Loucy (cell line): ENCODE results near the gene SQSTM1.

ENCODE experiments used
- H2AFZ ChIP-seq: fragments of 200-600 bp; sonication (generic); 2 replicates; pipeline ENCODE4 v1.6.0; 2016; ENCODE audit warnings: antibody characterized with exemption, mild to moderate bottlenecking, low read length, moderate library complexity
- H3F3A ChIP-seq: fragments of 200-600 bp; 2 replicates; pipeline ENCODE4 v1.6.0; 2016; ENCODE audit warnings: antibody characterized with exemption, low read depth, mild to moderate bottlenecking
- H3K27me3 ChIP-seq: fragments of 200-600 bp; sonication (generic); 2 replicates; pipeline ENCODE4 v1.6.1; 2014; ENCODE audit warnings: low read length, mild to moderate bottlenecking; ENCODE audit not compliant: insufficient read depth, poor library complexity, severe bottlenecking
- H3K36me3 ChIP-seq: fragments of 200-600 bp; sonication (generic); 2 replicates; pipeline ENCODE4 v1.6.1; 2016; ENCODE audit warnings: low read length; ENCODE audit not compliant: insufficient read depth
- H3K4me1 ChIP-seq: fragments of 200-600 bp; sonication (generic); 2 replicates; pipeline ENCODE4 v1.5.1; 2014; ENCODE audit warnings: low read length, mild to moderate bottlenecking; ENCODE audit not compliant: insufficient read depth, poor library complexity, severe bottlenecking
- H3K4me2 ChIP-seq: fragments of 200-600 bp; sonication (generic); 2 replicates; pipeline ENCODE4 v1.6.0; 2014; ENCODE audit warnings: antibody characterized with exemption, low read length, low read depth, mild to moderate bottlenecking; ENCODE audit not compliant: poor library complexity, severe bottlenecking
- H3K4me3 ChIP-seq: fragments of 200-600 bp; sonication (generic); 2 replicates; pipeline ENCODE4 v1.5.1; 2014; ENCODE audit warnings: low read length, mild to moderate bottlenecking, mixed read lengths; ENCODE audit not compliant: poor library complexity, severe bottlenecking
- H3K79me2 ChIP-seq: fragments of 200-600 bp; sonication (generic); 2 replicates; pipeline ENCODE4 v1.6.1; 2014; ENCODE audit warnings: low read length; ENCODE audit not compliant: insufficient read depth
- H3K9ac ChIP-seq: fragments of 200-600 bp; sonication (generic); 2 replicates; pipeline ENCODE4 v1.6.0; 2014; ENCODE audit warnings: mild to moderate bottlenecking, low read depth, low read length, moderate library complexity; ENCODE audit not compliant: poor library complexity, severe bottlenecking
- H3K9me2 ChIP-seq: fragments of 200-600 bp; sonication (generic); replicated peaks from 2 replicates; pipeline ENCODE4 v1.6.1; 2016; ENCODE audit warnings: low read depth, low read length, mixed read lengths
- H3K9me3 ChIP-seq: fragments of 200-600 bp; sonication (generic); 2 replicates; pipeline ENCODE4 v1.6.1; 2014; ENCODE audit warnings: mild to moderate bottlenecking, antibody characterized with exemption, low read length, low read depth; ENCODE audit not compliant: insufficient read depth
- H4K20me1 ChIP-seq: fragments of 200-600 bp; sonication (generic); 2 replicates; pipeline ENCODE4 v1.6.0; 2014; ENCODE audit warnings: antibody characterized with exemption, low read length, mild to moderate bottlenecking; ENCODE audit not compliant: insufficient read depth, poor library complexity, severe bottlenecking
- EZH2phosphoT487 ChIP-seq: fragments of 200-600 bp; IDR thresholded peaks from 2 replicates; pipeline ENCODE4 v1.6.1; 2018; ENCODE audit warnings: antibody characterized with exemption, mild to moderate bottlenecking, moderate library complexity, borderline replicate concordance
- TF ChIP-seq, protein P1 (sequence below): fragments of 200-600 bp; sonication (generic); conservative IDR thresholded peaks from 2 replicates; pipeline ENCODE4 v1.5.1; 2014; ENCODE audit warnings: mild to moderate bottlenecking, antibody characterized with exemption, low read length

Gene SQSTM1

DNA sequence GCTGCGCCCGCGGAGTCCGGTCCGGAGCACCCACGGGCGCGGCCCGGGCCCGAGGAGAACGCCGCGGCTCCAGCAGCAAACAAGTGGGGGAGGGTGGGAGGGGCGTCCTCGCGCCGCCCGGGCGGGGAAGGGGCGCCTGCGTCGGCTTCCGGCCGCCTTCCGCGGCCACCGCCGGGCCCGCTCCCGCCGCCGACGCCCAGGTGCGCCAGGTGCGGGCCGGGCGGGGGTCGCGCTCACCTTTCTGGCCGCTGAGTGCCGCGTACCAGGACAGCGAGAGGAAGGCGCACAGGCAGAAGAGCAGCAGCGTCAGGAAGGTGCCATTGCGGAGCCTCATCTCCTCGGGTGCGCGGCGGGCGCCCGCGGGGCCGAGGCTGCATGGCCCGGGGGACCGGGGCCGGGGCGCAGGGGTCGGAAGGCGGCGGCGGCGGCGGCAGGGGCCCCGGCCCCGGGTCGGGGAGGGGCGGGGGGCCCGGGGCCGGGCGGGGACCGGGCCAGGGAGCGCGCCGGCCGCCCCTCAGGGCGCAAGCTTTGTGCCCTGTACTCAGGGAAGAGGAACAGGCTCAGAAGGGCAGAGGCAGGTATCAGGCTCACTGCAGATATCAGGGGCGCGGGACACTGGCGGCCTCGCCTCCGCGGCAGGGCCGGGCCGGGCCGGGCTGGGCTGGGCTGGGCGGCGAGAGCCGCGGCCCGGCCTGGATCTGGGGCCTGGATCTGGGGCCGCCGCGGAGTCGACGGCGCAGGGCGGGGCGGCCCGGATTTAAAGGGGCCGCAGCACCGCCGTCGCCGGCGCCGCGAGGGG, 14.3 kb upstream of the SQSTM1 start, which contains the start of gene MGAT4B:
Gene MGAT4B, minus strand, starts transcription at position 617 of the 799 bp plus-strand sequence. Its CDS starts 283 bp downstream, at position 334.
- no peaks in the 10 kb centered on the region for H3K9me3 ChIP-seq
- TF ChIP-seq EZH2phosphoT487: no peak
- TF ChIP-seq, protein P1, sequence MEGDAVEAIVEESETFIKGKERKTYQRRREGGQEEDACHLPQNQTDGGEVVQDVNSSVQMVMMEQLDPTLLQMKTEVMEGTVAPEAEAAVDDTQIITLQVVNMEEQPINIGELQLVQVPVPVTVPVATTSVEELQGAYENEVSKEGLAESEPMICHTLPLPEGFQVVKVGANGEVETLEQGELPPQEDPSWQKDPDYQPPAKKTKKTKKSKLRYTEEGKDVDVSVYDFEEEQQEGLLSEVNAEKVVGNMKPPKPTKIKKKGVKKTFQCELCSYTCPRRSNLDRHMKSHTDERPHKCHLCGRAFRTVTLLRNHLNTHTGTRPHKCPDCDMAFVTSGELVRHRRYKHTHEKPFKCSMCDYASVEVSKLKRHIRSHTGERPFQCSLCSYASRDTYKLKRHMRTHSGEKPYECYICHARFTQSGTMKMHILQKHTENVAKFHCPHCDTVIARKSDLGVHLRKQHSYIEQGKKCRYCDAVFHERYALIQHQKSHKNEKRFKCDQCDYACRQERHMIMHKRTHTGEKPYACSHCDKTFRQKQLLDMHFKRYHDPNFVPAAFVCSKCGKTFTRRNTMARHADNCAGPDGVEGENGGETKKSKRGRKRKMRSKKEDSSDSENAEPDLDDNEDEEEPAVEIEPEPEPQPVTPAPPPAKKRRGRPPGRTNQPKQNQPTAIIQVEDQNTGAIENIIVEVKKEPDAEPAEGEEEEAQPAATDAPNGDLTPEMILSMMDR: no peak
- peaks cover 14% of the 10 kb centered on the region for H3K4me1 ChIP-seq
- no peaks in the 10 kb centered on the region for H3K36me3 ChIP-seq
- no peaks in the 10 kb centered on the region for H3K27me3 ChIP-seq
- no peaks in the 10 kb centered on the region for H3K9me2 ChIP-seq
- H3K4me3 ChIP-seq: peak within 1 kb of the TSS; percentile 73
- H3K79me2 ChIP-seq: peaks cover 18% of the 10 kb centered on the region
- peaks cover 14% of the 10 kb centered on the region for H4K20me1 ChIP-seq
- H3F3A ChIP-seq: no peaks in the 10 kb centered on the region
- H3K4me2 ChIP-seq: peak within 1 kb of the TSS; percentile 85
- H3K9ac ChIP-seq: peak within 1 kb of the TSS; percentile 72
- peak within 1 kb of the TSS; percentile 67; the same call in 1 of the 2 replicates for H2AFZ ChIP-seq

DNA sequence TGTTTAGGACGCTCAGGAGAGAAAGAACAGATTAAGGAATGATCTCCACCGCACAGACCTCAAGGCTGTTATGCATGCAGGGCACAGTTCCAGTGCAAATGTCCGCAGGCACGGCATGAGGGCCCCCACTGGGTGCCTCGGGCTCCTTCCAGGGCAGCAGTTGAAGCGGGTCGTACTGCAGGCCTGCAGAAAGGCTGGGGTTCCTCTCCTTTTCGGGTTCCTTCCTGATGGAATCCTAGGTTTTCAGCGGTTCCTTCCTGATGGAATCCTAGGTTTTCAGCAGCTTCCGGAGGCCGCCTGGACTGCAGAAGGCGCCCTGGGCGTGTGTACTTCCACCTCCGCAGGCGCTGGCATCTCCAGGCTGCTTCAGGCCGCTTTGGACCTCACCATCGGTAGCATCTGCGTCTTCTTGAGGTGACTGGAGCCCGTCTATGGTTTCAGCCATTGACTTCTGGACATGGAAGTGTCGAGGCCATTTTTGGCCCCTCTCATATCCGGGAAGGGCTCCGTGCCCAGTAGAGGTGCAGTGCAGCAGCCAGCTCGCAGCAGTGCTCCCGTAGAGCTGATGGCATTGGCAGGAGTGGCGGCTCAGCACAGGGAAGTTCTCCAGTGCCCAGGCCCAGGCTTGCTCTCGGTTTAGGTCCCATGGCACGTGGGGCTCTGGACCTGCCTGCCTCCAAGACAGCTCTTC, 8.4 kb upstream of the SQSTM1 start:
- H2AFZ ChIP-seq: no peak overlapping the region
- no peaks in the 10 kb centered on the region for H3K4me1 ChIP-seq
- H3K27me3 ChIP-seq: no peaks in the 10 kb centered on the region
- H3K79me2 ChIP-seq: no peaks in the 10 kb centered on the region
- no peaks in the 10 kb centered on the region for H3F3A ChIP-seq
- H3K9me3 ChIP-seq: no peaks in the 10 kb centered on the region
- no peak overlapping the region for H3K4me3 ChIP-seq
- no peak overlapping the region for H3K4me2 ChIP-seq
- no peaks in the 10 kb centered on the region for H3K36me3 ChIP-seq
- H3K9me2 ChIP-seq: no peaks in the 10 kb centered on the region
- TF ChIP-seq, protein P1: no peak
- no peak for TF ChIP-seq EZH2phosphoT487
- H4K20me1 ChIP-seq: no peaks in the 10 kb centered on the region
- no peak overlapping the region for H3K9ac ChIP-seq

DNA sequence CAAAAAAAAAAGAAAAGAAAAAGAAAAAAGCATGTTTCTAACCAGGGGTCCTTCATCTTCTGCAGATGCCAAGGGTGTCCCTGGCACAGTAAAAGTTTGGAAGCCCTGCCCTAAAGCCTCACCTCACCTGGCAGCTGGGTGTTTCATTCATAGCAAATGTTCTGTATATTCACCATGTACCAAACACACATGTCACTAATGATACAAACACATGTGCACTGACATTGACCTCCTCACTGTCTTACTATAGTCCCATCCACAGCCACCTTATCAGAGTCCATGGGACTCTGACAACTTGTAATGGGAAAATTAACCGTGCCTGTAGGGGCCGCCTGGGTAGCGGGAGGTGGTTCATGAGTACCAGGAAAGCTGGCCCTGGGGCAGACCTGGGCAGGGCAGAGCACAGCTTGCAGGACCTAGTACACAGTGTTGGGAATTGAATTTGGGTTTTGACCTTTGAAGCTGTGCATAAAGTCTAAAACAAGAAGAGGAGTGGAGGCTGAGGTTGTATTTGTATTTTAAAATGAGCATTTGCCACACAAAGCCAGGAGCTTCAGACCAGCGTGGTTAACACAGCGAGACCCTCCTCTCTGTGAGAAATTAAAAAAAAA, 7.6 kb upstream of the SQSTM1 start:
- Histone ChIP-seq H3K4me1 (no peaks in the 10 kb centered on the region), H3K27me3 (no peaks in the 10 kb centered on the region), H2AFZ (no peak overlapping the region), H3K4me2 (no peak overlapping the region), H3K36me3 (no peaks in the 10 kb centered on the region), H3K9me2 (no peaks in the 10 kb centered on the region), H3K9ac (no peak overlapping the region), H3K79me2 (no peaks in the 10 kb centered on the region), H3K4me3 (no peak overlapping the region), H3F3A (no peaks in the 10 kb centered on the region), H3K9me3 (no peaks in the 10 kb centered on the region), H4K20me1 (no peaks in the 10 kb centered on the region)
- no peak for TF ChIP-seq EZH2phosphoT487
- TF ChIP-seq, protein P1: no peak
